HUES64 (cell line): ENCODE data around the gene ASIC4.
A peak's percentile ranks its signal among the peaks of the same experiment; 100 is the strongest.

Experiments
- H3K27ac ChIP-seq: 2 replicates; pipeline ENCODE4 v1.7.0; 2013; ENCODE audit warnings: low read depth, low read length, inconsistent platforms
- H3K27me3 ChIP-seq: 2 replicates; pipeline ENCODE4 v1.6.1; 2013; ENCODE audit warnings: mild to moderate bottlenecking, low read length; ENCODE audit not compliant: insufficient read depth
- H3K36me3 ChIP-seq: 2 replicates; pipeline ENCODE4 v1.6.1; 2013; ENCODE audit warnings: mild to moderate bottlenecking, low read length; ENCODE audit not compliant: insufficient read depth
- H3K4me1 ChIP-seq: 2 replicates; pipeline ENCODE4 v1.6.1; 2013; ENCODE audit warnings: mild to moderate bottlenecking, low read length, moderate library complexity; ENCODE audit not compliant: insufficient read depth
- H3K4me3 ChIP-seq: 2 replicates; pipeline ENCODE4 v1.5.1; 2013; ENCODE audit warnings: mild to moderate bottlenecking, low read length, moderate library complexity
- H3K9ac ChIP-seq: 2 replicates; pipeline ENCODE4 v1.6.1; 2013; ENCODE audit warnings: mild to moderate bottlenecking, low read depth, low read length
- H3K9me3 ChIP-seq: 2 replicates; pipeline ENCODE4 v1.6.1; 2013; ENCODE audit warnings: low read depth, low read length; ENCODE audit not compliant: insufficient read depth
- WGBS: fragments of 150-250, 120-280 bp; methylation state at CpG from one replicate; pipeline ENCODE4 v1.1.7; 2013; ENCODE audit warnings: missing lambda C conversion rate; 5-methylcytosine and 5-hydroxymethylcytosine counted together

The ASIC4 gene

DNA sequence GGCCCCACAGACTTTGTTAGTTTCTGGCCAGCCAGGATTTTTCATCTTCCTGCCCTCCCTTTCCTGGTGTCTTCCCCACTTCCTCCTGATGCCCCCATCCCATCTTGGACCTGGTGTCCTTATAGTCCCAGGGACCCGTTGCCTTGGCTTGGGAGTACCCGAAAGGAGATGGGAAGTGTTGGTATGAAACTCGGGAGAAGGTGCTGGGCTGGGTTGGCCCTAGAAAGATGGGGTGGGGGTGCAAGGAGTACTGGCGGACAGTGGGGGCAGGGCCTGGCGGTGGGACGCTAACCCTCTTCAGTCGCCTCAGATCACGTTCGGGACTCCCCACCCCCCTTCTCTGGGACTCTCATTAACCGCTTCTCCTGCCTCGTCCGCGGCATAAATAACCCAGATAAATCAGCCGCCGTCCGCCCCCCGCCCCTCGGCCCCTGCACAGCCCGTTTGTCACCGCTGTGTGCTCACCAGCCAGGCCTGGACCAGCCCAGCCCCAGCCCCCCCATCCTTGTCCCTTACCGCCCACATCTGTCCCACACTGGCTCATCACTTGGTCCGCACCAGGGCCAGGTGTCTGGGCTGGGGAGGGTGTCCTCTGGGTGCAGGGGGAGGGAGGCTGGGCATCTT is 3.7 kb upstream of the ASIC4 start:
- no peak overlapping the region for H3K27ac ChIP-seq
- no peaks in the 10 kb centered on the region for H3K9me3 ChIP-seq
- peak overlapping the region; percentile 54; the same call in 1 of the 2 replicates for H3K4me3 ChIP-seq
- H3K9ac ChIP-seq, result no peak overlapping the region
- 63% methylated on average over 22 of the region's 22 CpGs for WGBS
- peaks cover 48% of the 10 kb centered on the region for H3K27me3 ChIP-seq
- H3K4me1 ChIP-seq, result peaks cover 62% of the 10 kb centered on the region
- no peaks in the 10 kb centered on the region for H3K36me3 ChIP-seq

DNA sequence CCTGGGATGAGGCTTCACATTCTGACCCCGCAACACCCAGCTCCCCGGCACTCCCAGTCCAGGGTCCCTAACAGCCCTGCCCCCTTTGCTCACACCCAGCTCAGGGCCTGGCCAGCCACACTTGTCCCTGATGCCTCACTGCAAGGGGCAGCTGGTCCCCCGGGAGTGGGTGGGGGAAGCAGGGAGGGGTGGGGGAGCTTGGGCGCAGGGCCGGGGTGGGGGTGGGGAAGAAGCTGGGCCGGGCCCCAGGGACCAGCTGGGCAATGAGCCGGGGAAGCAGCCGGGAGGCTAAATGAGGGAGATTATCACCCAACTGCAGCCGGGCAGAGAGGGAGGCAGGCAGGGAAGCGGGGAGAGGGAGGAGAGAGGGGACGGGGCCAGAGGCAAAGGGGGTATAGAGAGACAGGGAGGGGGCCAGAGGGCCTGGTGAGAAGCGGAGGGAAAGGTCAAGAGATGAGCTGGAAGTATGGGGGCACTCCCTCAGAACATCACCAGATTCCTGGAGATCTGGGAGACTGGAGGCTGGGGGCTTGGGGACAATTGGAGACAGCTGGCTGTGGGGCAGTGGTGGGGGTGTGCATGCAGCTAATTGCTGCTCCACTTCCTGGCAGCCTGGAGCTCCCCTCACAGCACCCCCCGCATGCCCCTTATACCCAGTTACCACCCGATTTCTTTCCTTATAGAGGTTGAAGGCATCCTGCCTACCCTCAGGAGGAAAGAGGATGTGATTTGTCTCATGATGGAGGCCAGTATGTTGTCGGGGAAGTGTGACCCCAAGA is 2.5 kb upstream of the ASIC4 start:
- H3K27ac ChIP-seq, result no peak overlapping the region
- peaks cover 55% of the 10 kb centered on the region for H3K4me1 ChIP-seq
- peaks cover 54% of the 10 kb centered on the region for H3K27me3 ChIP-seq
- no peak overlapping the region for H3K9ac ChIP-seq
- no peak overlapping the region for H3K4me3 ChIP-seq
- 58% methylated on average over 14 of the region's 15 CpGs for WGBS
- H3K36me3 ChIP-seq, result no peaks in the 10 kb centered on the region
- H3K9me3 ChIP-seq, result no peaks in the 10 kb centered on the region

DNA sequence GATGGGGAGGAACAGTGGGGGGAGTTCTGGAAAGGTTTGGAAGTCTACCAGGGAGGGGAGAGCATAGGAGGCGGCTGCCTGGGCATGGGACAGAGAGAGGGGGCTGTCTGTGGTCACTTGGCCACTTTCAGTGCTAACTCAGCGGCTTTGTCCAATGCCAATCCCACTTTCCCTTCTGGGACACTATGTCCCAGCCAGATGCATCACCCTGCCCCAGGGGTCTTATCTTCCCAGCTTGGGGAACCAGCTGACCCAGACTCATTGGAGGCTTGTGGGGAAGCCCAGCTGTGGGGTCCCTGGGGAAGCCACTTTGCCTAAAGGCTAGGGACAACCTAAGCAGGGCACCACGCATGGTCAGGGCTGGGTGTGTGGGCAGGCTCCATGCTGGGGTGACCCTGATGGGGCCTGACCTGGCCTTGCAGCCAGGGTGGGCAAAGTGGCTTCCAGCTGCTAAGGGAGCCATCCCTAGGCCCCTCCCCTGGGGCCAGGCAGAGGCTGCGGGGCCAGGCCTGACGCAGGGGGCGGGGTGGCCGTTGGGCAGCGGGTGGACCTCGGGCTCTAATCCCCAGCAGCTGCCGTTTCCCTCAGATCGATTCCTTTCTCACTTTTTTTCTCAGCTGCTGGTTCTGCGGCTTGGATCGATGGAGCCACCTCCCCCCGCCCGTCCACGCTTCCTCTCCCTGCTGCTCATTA is 1.6 kb upstream of the ASIC4 start:
- peaks cover 47% of the 10 kb centered on the region for H3K4me1 ChIP-seq
- H3K27ac ChIP-seq, result no peak overlapping the region
- H3K9me3 ChIP-seq, result no peaks in the 10 kb centered on the region
- H3K9ac ChIP-seq, result no peak overlapping the region
- H3K4me3 ChIP-seq, result no peak overlapping the region
- H3K27me3 ChIP-seq, result peaks cover 60% of the 10 kb centered on the region
- no peaks in the 10 kb centered on the region for H3K36me3 ChIP-seq
- 38% methylated on average over 16 of the region's 16 CpGs for WGBS

DNA sequence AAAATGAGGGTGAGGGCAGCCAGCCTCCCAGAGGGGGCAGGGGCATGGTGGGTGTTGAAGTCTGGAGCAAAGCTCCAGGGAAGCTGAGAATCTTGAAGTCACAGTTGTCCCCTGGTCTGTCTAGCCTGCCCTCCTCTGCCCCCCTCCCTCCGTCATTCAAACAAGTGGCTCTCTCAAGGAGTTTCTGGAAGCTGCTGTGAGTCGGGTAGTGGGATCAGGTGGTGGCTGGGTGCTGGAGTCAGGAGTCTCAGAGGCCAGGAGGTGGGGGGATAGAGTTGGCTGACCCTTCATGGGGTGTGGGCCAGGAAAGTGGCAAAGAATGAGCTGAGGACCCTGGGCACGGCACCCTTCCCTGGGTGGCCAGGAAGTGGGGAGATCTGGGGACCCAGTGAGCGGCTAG is 495 bp upstream of the ASIC4 start:
- peak overlapping the region; percentile 30; the same call in 1 of the 2 replicates for H3K4me3 ChIP-seq
- no peak overlapping the region for H3K9ac ChIP-seq
- H3K36me3 ChIP-seq, result no peaks in the 10 kb centered on the region

DNA sequence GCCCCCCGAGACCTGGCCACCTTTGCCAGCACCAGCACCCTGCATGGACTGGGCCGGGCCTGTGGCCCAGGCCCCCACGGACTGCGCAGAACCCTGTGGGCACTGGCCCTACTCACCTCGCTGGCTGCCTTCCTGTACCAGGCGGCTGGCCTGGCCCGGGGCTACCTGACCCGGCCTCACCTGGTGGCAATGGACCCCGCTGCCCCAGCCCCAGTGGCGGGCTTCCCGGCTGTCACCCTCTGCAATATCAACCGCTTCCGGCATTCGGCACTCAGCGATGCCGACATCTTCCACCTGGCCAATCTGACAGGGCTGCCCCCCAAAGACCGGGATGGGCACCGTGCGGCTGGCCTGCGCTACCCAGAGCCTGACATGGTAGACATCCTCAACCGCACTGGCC is 554 bp downstream of the ASIC4 start:
- Histone ChIP-seq H3K4me1 (peaks cover 37% of the 10 kb centered on the region), H3K4me3 (no peak overlapping the region), H3K27me3 (peaks cover 62% of the 10 kb centered on the region), H3K36me3 (no peaks in the 10 kb centered on the region), H3K9me3 (no peaks in the 10 kb centered on the region), H3K9ac (no peak overlapping the region), H3K27ac (no peak overlapping the region)
- 93% methylated on average over 21 of the region's 21 CpGs for WGBS

More for the DNA sequence above, 495 bp upstream of the ASIC4 start:
- 47% methylated on average over 3 of the region's 4 CpGs for WGBS
- Histone ChIP-seq H3K4me1 (peaks cover 41% of the 10 kb centered on the region), H3K9me3 (no peaks in the 10 kb centered on the region), H3K27ac (no peak overlapping the region), H3K27me3 (peaks cover 65% of the 10 kb centered on the region)

DNA sequence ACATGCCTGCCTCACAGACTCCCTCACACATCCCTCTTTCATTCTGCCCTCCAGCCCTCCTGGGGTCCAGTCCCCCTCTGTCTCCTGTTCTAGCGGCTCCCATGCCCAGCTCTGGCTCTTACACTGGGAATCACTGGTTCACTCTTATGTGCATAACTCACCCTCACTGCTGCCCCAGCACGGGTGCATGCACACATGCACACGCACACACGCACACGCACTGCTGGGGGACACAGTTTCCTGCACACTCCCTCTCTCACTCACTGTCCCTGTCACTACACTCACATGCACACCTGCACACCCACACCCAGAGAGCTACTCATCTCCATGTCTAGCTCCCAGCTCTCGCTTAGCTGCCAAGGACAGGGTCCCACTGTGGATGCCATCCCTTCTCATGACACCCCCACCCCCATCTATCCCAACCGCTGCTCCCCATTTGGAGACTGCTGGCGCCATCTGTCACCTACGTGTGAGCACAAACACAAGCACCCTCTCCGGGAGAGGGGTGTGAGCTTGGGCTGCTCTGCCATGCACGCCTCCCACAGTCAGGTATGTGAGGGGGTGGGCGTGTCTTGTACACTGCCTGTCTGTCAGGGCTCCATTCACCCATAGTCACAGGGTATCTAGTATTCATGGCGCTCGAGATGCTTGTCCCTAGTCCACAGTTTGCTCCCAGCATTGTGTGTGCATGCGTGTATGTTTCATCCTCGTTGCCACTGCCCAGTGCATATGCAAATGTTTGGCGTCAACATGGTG is 1.8 kb downstream of the ASIC4 start:
- H3K9me3 ChIP-seq, result no peaks in the 10 kb centered on the region
- WGBS, result 84% methylated on average over 17 of the region's 17 CpGs
- H3K9ac ChIP-seq, result no peak overlapping the region
- H3K27ac ChIP-seq, result no peak overlapping the region
- H3K36me3 ChIP-seq, result no peaks in the 10 kb centered on the region
- H3K4me3 ChIP-seq, result no peak overlapping the region
- peaks cover 32% of the 10 kb centered on the region for H3K4me1 ChIP-seq
- peaks cover 60% of the 10 kb centered on the region for H3K27me3 ChIP-seq

DNA sequence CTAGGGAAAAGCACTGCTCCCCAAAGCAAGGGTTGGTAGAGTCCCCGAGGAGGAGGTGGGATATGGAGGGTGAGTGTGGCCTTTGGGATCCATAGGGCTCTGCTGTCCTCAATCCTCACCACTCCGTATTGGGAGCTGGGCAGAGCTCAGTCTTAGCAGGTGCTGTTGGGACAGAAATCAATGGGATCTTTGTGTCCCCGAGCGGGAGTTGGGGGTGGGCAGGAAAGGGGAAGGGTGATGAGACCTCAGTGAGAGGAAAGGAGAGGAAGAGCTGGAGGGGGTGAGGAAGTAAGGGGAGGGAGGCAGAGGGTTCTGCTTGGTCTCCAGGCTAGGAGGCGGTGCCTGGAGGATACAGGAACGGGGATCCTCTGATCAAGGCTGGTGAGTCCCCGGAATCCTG is 2.6 kb downstream of the ASIC4 start:
- H3K36me3 ChIP-seq, result no peaks in the 10 kb centered on the region
- H3K4me3 ChIP-seq, result no peak overlapping the region
- H3K27ac ChIP-seq, result no peak overlapping the region
- WGBS, result 90% methylated on average over 7 of the region's 7 CpGs
- no peak overlapping the region for H3K9ac ChIP-seq
- H3K27me3 ChIP-seq, result peaks cover 54% of the 10 kb centered on the region
- H3K9me3 ChIP-seq, result no peaks in the 10 kb centered on the region
- H3K4me1 ChIP-seq, result peaks cover 35% of the 10 kb centered on the region

DNA sequence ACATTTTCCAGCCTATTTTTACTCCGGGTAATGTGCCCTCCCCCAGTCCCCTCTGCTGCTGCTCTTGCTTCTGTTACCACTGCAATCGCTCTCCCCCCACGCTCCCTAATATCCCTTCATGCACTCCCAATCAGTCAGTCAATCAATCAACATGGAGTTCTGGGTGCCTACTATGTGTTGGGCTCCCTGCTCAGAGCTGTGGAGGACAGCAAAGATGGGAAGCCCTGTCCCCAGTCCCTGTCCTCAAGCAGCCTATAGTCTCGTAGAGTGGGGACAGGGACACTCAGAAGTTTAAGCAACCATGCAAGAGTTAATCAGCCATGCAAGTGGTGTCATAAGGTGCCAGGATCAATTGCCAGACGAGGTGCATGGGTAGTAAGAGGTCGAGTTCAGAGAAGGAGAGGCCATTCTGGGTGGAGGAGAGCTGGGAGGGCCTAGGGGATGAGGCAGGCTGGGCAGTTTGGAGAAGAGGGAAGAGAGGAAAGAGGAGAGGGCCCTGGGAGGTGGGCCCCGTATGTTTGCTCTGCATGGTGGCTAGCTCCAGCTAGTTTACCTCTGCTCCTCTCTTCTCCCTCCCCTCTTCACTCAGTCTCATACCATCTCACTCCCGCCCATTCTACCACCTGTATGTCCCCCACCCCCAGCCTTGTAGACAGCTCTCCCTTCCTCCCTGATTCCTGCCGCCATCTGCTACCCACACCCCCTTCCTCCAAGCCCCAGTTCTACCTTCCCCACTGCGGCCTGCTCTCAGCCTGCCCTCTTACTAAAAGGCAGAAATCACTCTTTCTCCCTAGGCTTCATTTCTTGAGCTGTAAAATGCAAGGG is 3.9 kb downstream of the ASIC4 start:
- Histone ChIP-seq H3K27me3 (peaks cover 43% of the 10 kb centered on the region), H3K9me3 (no peaks in the 10 kb centered on the region), H3K4me3 (no peak overlapping the region), H3K36me3 (no peaks in the 10 kb centered on the region), H3K9ac (no peak overlapping the region), H3K4me1 (peaks cover 24% of the 10 kb centered on the region), H3K27ac (no peak overlapping the region)
- 71% methylated on average over 10 of the region's 10 CpGs for WGBS

DNA sequence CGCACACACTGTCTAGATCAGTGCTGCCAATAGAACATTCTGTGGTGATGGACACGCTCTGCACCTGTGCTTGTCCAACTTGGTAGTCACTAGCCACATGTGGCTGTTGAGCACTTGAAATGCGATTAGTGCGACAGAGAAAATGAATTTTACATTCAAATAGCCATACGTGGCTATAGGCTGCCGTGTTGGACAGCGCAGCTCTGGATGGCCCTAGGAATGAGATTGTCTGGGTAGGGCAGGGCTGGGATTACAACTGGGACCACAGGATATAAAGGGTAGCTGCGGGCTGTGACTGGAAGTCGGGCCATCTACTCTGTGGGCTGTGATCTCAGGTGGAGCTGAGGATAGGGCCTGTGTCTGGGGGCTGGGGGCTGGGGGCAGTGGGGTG is 5.2 kb downstream of the ASIC4 start:
- Histone ChIP-seq H3K4me1 (peaks cover 16% of the 10 kb centered on the region), H3K9me3 (no peaks in the 10 kb centered on the region), H3K9ac (no peak overlapping the region), H3K4me3 (no peak overlapping the region), H3K36me3 (no peaks in the 10 kb centered on the region), H3K27me3 (peaks cover 36% of the 10 kb centered on the region), H3K27ac (no peak overlapping the region)
- WGBS, result 89% methylated on average over 9 of the region's 9 CpGs

DNA sequence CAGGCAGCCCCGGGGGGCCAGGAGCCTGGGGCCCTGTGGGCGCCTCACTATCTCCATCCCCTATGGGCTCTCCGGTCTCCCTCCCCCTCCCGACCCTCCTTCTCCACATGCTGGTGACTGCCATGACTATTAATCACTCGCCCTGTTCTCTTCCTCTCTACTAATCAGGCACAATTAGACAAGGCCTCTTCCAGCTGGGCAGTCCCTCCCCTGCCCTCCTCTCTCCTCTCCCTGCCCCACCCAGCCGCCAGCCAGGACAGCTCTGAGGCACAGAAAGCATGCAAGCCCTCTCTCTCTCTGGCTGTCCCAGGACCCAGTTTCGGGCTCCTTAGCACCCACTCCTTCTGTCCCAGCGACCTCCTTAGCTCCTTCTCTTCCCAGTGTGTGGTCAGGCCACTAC is 5.8 kb downstream of the ASIC4 start:
- 74% methylated on average over 8 of the region's 8 CpGs for WGBS
- peaks cover 34% of the 10 kb centered on the region for H3K27me3 ChIP-seq
- H3K9me3 ChIP-seq, result no peaks in the 10 kb centered on the region
- H3K4me1 ChIP-seq, result peaks cover 16% of the 10 kb centered on the region
- H3K9ac ChIP-seq, result no peak overlapping the region
- H3K27ac ChIP-seq, result no peak overlapping the region
- no peak overlapping the region for H3K4me3 ChIP-seq
- no peaks in the 10 kb centered on the region for H3K36me3 ChIP-seq
